LNCaP clone FGC (cell line): ENCODE results near the gene FIBCD1.
"Not testable (repeated sequence)": the region's sequence is repeated elsewhere in the genome, so short reads cannot be mapped to it uniquely, and the experiment has no call there.

Experiments used
- DNase-seq: peaks from one replicate; pipeline ENCODE4 v3.0.0-alpha.2; 2011; ENCODE audit warnings: low read depth
- H3K4me3 ChIP-seq: 2 replicates; pipeline ENCODE4 v1.5.1; 2011; ENCODE audit warnings: mild to moderate bottlenecking, low read depth, low read length, control low read depth
- TF ChIP-seq, protein P1 (sequence below): IDR thresholded peaks from 2 replicates; pipeline ENCODE4 v1.5.1; 2012; ENCODE audit warnings: mild to moderate bottlenecking; ENCODE audit not compliant: control insufficient read depth, insufficient read depth; ENCODE audit errors: extremely low read depth

The FIBCD1 gene

DNA sequence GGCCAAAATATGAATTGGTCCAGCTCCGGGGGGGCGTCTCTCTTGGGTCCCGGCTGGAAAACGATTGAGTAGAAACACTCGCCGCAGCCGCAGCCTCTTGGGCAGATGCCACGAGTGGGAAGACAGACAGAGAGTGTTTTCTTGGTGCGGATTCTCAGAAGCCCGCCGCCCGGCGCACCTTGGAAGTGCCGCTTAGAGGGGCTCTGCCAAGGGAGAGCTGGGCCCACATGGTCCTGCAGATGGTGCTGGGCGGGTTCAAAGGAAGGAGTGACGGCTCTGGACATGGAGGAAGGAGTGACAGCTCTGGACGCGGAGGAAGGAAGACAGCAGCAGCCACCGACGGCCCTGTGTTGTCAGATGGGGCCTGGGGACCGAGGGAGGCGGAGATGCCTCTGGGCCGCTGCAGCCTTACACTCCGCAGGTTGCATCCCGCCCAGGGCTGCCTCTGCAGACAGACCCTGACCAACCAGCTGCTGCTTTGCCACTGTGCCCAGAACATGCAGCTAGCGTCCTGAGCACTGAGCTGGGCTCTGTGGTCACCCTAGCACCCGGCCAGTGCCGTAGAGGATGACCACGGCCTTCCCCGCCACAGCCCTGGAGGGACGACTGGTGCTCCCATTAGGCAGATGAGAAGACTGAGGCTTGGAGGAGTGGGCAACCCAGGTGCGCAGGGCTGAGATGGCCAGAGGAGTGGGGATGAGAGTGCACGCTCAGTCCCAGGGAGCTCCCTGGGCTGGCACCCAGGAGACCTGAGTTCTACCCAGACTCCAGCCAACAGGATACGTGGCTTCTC lies 21.7 kb downstream of the FIBCD1 start:
- no peak for DNase-seq
- H3K4me3 ChIP-seq, result no peak overlapping the region
- TF ChIP-seq, protein P1, sequence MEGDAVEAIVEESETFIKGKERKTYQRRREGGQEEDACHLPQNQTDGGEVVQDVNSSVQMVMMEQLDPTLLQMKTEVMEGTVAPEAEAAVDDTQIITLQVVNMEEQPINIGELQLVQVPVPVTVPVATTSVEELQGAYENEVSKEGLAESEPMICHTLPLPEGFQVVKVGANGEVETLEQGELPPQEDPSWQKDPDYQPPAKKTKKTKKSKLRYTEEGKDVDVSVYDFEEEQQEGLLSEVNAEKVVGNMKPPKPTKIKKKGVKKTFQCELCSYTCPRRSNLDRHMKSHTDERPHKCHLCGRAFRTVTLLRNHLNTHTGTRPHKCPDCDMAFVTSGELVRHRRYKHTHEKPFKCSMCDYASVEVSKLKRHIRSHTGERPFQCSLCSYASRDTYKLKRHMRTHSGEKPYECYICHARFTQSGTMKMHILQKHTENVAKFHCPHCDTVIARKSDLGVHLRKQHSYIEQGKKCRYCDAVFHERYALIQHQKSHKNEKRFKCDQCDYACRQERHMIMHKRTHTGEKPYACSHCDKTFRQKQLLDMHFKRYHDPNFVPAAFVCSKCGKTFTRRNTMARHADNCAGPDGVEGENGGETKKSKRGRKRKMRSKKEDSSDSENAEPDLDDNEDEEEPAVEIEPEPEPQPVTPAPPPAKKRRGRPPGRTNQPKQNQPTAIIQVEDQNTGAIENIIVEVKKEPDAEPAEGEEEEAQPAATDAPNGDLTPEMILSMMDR, result no peak

DNA sequence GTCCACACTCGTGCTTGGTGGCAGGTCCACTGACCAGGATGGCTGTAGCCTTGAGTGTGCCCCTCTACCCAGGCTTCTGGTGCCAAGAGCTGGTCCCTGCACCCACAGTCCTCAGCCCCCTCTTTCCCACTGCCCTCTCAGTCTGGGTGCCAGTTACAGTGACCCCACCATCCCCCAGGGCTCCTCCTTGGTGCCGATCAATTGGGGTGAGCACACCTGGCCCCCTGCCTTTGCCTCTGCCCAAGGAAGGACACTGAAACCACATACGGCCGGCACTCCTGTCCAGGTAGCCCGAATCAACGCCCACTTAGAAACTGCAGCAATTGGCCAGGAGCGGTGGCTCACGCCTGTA lies 24.0 kb downstream of the FIBCD1 start:
- no peak overlapping the region for H3K4me3 ChIP-seq
- no peak for DNase-seq
- TF ChIP-seq, protein P1, result no peak

DNA sequence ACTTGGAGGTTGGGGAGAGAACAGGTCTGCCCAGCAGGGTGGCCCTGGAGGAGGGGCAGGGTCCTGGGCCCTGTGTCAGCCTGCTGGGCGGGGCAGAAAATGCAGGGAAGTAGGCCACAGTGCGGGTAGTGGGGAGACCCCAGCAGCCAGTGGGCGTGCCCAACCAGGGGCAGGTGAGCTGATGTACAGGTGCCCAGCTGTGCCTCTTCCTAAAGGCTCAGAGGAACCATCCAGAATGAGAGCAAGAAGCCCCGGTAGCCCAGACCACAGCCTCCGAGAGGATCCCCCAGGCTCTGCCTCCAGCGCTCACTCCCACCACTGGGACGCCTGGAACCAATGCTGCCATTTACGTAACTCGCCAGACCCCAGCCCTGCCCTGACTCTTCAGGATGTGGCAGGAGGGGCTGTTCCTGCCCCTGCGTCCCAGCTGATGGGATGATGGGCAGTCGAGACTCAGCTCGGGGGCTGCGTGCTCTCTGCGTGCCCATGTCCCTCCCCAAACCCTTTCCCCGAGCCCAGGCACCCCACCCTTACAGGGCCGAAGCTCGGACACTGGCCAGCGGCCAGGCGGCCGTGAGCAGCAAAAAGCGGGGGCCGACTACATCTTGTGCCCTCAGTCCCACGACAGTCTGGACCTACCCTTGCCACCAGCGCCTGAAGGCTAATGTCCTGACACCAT lies 24.5 kb downstream of the FIBCD1 start:
- TF ChIP-seq, protein P1, result no peak
- DNase-seq, result no peak
- H3K4me3 ChIP-seq, result no peak overlapping the region

DNA sequence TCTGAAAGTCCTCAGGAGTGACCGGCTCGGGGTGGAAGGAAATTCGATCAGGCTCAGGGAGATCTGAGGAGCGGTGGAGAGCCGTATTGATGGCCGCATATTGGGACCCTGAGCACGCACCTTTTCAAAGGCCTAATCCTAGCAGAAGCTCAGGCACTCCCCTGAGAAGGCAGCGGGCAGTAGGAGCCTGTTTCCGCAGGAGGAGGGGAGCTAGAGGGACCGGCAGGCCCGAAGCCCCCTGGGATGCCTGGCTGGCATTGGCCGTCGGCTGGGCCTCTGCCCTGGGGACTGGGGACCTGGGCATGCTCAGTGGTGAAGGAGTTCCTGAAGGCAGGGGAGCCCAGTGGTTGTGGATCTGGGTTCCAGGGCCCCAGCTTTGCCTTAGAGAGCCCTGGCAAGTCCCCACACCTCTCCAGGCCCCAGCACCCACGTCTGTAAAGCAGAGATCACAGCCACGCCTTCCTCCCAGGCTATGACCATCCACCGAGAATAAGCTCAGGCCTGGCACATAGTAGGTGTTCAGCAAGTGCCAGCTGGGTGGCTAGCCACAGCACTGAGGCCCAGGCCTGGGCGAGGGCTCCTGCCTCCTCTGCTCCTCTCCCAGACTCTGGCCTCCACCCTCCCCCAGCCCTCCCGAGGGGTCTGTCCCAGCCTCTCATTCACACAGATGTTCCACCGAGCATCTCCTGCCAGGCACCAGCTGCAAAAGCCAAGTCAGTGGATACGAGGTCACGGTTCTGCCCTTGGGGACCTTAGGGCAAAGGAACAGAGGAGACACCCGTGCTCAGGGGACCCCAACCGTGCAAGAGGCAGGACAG lies 25.2 kb downstream of the FIBCD1 start:
- H3K4me3 ChIP-seq, result no peak overlapping the region
- TF ChIP-seq, protein P1, result no peak
- no peak for DNase-seq

DNA sequence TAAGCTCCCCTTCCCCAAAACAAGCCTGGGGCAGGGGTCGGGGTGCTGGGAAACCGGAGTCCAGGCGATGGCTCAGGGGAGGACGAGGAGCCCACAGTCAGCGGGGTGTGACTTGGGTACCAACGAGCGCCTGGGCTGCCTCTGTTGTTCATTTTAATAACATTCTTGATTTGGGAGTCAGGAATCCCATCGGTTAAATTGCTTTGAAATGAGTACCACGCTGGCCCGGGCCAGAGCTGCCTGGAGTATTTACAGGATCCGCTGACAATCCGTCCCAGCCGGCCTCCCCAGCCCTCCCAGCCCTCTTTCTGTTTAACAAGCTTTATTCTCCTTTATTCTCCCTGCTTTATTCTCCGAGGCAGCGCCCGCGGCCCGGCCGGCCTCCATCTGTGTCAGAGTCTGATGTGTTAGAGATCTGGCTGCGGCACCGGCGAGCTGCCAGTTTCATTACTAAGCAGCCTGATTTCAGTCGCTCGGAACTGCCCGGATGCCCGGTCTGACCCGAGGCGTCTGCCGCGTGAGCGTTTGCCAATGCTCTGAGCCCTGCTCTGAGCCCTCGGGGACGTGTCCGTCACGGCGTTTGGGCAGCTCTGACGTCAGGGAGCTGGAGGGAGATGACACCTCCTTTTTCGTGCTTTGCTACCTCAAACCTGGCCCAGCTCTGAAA lies 26.0 kb downstream of the FIBCD1 start:
- TF ChIP-seq, protein P1, result no peak
- no peak for DNase-seq
- H3K4me3 ChIP-seq, result no peak overlapping the region

DNA sequence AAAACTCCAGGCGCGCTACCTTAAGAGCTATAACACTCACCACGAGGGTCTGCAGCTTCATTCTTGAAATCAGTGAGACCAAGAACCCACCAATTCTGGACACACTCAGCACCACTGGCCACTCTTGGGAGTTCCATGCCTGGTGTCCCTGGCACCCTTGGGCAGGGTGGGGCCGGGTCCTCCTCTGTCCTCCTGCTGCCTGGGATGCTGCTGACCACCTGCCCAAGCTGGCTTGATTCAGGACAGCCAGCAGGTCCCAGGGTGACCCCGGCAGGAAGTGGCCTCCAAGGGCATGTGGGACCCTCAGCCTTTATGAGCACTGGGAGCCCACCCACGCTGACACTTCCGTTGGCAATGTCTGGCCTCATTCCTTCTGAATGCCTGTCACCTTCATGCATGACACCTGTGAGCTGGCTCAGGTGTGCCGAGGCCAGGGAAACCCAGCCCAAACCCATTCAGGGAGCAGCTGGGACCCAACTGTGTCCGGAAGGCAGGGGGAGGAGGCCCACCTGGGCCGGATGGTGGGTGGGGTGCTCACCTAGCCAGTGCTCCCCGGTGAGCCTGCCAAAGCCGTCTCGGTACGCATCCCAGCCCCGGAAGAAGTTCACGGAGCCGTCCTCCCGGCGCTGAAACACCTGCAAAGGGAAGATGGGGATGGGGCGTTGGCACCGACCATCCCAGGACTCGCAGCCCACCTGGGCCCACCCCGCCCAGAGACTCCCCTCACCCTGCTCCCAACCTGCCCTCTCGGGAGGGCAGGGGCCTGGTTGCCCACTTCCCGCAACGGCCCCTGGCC lies 27.6 kb downstream of the FIBCD1 start:
- no peak overlapping the region for H3K4me3 ChIP-seq
- TF ChIP-seq, protein P1, result no peak
- DNase-seq, result no peak

DNA sequence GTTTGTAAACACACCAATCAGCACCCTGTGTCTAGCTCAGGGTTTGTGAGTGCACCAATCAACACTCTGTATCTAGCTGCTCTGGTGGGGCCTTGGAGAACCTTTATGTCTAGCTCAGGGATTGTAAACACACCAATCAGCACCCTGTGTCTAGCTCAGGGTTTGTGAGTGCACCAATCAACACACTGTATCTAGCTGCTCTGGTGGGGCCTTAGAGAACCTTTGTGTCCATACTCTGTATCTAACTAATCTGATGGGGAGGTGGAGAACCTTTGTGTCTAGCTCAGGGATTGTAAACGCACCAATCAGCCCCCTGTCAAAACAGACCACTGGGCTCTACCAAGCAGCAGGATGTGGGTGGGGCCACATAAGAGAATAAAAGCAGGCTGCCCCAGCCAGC lies 28.4 kb downstream of the FIBCD1 start:
- H3K4me3 ChIP-seq, DNase-seq: not testable (repeated sequence)

DNA sequence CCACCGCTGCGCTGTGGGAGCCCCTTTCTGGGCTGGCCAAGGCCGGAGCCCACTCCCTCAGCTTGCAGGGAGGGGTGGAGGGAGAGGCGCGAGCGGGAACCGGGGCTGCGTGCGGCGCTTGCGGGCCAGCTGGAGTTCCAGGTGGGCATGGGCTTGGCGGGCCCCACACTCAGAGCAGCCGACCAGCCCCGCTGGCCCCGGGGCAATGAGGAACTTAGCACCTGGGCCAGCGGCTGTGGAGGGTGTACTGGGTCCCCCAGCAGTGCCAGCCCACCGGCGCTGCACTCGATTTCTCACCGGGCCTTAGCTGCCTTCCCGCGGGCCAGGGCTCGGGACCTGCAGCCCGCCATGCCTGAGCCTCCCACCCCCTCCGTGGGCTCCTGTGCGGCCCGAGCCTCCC lies 29.0 kb downstream of the FIBCD1 start:
- not testable (repeated sequence) for H3K4me3 ChIP-seq, DNase-seq
